OCI-LY1 (cell line): ENCODE data around the gene ATP8A2.

ENCODE experiments used
- H2AFZ ChIP-seq: fragments of 200-600 bp; sonication (generic), shearing (Covaris generic); 2 replicates; pipeline ENCODE4 v1.6.0; 2014; ENCODE audit warnings: antibody characterized with exemption, mild to moderate bottlenecking, low read length
- H3F3A ChIP-seq: fragments of 200-600 bp; sonication (generic), shearing (Covaris generic); 2 replicates; pipeline ENCODE4 v1.6.0; 2014; ENCODE audit warnings: mild to moderate bottlenecking, antibody characterized with exemption, low read length, moderate library complexity; ENCODE audit not compliant: insufficient read depth
- H3K27ac ChIP-seq: fragments of 200-600 bp; sonication (generic); 2 replicates; pipeline ENCODE4 v1.5.1; 2014; ENCODE audit warnings: low read length, mixed run types, mild to moderate bottlenecking, low read depth; ENCODE audit not compliant: poor library complexity, severe bottlenecking
- H3K27me3 ChIP-seq: fragments of 200-600 bp; sonication (generic); 2 replicates; pipeline ENCODE4 v1.6.0; 2014; ENCODE audit warnings: antibody characterized with exemption, mild to moderate bottlenecking, low read length, moderate library complexity; ENCODE audit not compliant: insufficient read depth
- H3K36me3 ChIP-seq: fragments of 200-600 bp; sonication (generic); 2 replicates; pipeline ENCODE4 v1.6.1; 2014; ENCODE audit warnings: mild to moderate bottlenecking, antibody characterized with exemption, low read length, moderate library complexity, mixed read lengths; ENCODE audit not compliant: insufficient read depth
- H3K4me1 ChIP-seq: fragments of 200-600 bp; sonication (generic); 2 replicates; pipeline ENCODE4 v1.5.1; 2014; ENCODE audit warnings: mild to moderate bottlenecking, low read length, moderate library complexity; ENCODE audit not compliant: insufficient read depth, severe bottlenecking
- H3K4me2 ChIP-seq: fragments of 200-600 bp; sonication (generic), shearing (Covaris generic); 2 replicates; pipeline ENCODE4 v1.6.1; 2014; ENCODE audit warnings: low read length
- H3K4me3 ChIP-seq: fragments of 200-600 bp; sonication (generic); 2 replicates; pipeline ENCODE4 v1.5.1; 2014; ENCODE audit warnings: low read length, low read depth, mild to moderate bottlenecking, mixed read lengths; ENCODE audit not compliant: poor library complexity, severe bottlenecking
- H3K79me2 ChIP-seq: fragments of 200-600 bp; shearing (Covaris generic); 2 replicates; pipeline ENCODE4 v1.6.1; 2016; ENCODE audit warnings: mixed run types, low read length, mixed read lengths; ENCODE audit not compliant: insufficient read depth
- H3K9ac ChIP-seq: fragments of 200-600 bp; sonication (generic), shearing (Covaris generic); 2 replicates; pipeline ENCODE4 v1.6.1; 2014; ENCODE audit warnings: mild to moderate bottlenecking, low read length, mixed read lengths
- H3K9me2 ChIP-seq: fragments of 200-600 bp; sonication (generic), shearing (Covaris generic); 2 replicates; pipeline ENCODE4 v1.6.1; 2014; ENCODE audit warnings: low read depth, mild to moderate bottlenecking, low read length, mixed read lengths
- H3K9me3 ChIP-seq: fragments of 200-600 bp; shearing (Covaris generic); 2 replicates; pipeline ENCODE4 v1.6.1; 2014; ENCODE audit warnings: low read length, mixed read lengths
- H4K20me1 ChIP-seq: fragments of 200-600 bp; sonication (generic), shearing (Covaris generic); 2 replicates; pipeline ENCODE4 v1.6.0; 2016; ENCODE audit warnings: mild to moderate bottlenecking, low read length; ENCODE audit not compliant: insufficient read depth
- EZH2 ChIP-seq: fragments of 200-600 bp; sonication (generic), shearing (Covaris generic); IDR thresholded peaks from 2 replicates; pipeline ENCODE4 v1.8.0; 2017; ENCODE audit warnings: borderline replicate concordance, mixed run types, mild to moderate bottlenecking, antibody characterized with exemption, low read length, moderate library complexity, mixed read lengths
- TF ChIP-seq, protein P1 (sequence below): fragments of 200-600 bp; sonication (generic), shearing (Covaris generic); IDR thresholded peaks from 2 replicates; pipeline ENCODE4 v1.5.1; 2017; ENCODE audit warnings: mild to moderate bottlenecking, antibody characterized with exemption, low read length, moderate library complexity, mixed read lengths

Gene ATP8A2

DNA sequence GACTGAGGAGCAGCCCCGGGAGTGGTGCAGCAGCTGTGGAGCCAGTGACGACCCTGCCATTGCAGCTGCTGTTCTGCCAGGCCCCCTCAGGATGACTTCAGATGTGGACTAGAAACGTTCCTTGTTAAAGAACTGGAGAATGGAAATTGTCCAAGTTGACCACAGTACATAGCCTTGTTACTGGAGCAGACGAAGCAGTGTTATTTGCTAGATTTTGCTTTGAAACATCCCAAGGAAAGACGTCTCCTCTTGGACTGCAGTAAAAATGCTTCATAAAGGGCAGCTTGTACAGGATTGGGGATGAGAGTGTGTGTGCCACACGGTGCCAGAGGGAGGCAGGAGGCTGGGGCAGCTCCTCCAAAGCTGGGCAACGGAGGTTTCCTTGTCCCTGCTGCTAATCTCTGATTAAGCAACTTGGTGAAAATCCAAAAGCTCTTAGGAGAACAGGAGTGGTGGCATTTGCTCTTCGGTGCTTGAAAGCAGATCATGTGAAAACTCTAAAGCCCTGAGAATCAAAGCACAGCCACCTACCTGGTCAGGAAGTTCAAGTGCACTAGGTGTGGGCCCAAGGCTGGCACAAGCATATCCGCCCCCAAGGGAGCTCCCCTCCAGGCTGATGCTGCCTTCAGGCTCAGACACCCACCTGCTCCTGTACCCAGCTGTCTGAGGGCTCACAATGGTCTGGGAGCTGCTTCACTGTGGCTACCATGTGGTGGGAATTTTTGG is 645.6 kb downstream of the ATP8A2 start:
- Histone ChIP-seq H3K4me3 (no peak overlapping the region), H3F3A (no peaks in the 10 kb centered on the region), H3K4me2 (no peak overlapping the region), H3K27ac (no peak overlapping the region), H3K79me2 (no peaks in the 10 kb centered on the region), H3K4me1 (no peaks in the 10 kb centered on the region), H3K27me3 (no peaks in the 10 kb centered on the region), H3K9me2 (no peaks in the 10 kb centered on the region), H2AFZ (no peak overlapping the region), H3K9ac (no peak overlapping the region), H3K36me3 (no peaks in the 10 kb centered on the region), H3K9me3 (no peaks in the 10 kb centered on the region), H4K20me1 (no peaks in the 10 kb centered on the region)
- no peak for TF ChIP-seq EZH2

DNA sequence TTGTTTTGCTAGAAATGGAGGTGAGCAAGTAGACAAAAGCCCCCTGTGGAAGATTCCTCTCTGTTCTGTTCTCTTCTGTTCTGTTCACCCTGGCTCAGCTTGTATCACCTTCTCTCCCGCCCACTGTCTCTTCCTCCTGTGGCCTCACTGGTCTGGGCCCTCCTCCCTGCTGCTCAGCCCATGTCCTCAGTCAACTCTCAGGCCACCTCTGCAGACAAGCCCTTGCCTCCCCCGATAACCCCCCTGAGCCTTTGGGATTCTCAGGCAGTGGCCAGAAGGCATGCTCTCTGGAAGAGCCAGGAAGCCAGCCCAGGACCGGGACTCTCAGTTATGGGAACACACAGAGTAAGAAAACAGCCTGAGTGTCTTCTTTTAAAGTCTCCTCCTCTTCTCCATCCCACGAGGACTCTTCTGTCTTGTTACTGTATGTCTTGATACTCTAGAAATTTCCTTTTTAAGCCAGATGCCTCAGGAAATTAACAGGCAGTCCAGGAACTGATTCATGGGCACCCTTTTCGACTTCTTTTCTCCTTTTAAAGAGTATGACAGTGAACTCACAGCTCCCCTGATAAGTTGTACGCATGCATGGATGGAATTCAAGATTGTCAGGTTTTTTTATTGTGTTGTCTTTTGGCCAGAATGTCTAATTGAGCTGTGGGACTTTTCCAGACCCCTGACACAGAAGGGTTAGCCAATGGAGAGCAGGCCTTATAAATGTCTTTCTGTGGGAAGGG is 646.3 kb downstream of the ATP8A2 start:
- no peak overlapping the region for H3K4me3 ChIP-seq
- H3K27me3 ChIP-seq = no peaks in the 10 kb centered on the region; the same call in 1 of the 2 replicates
- H3K27ac ChIP-seq = no peak overlapping the region
- H3K9ac ChIP-seq = no peak overlapping the region
- no peaks in the 10 kb centered on the region for H3K9me2 ChIP-seq
- TF ChIP-seq EZH2 = no peak
- TF ChIP-seq, protein P1, sequence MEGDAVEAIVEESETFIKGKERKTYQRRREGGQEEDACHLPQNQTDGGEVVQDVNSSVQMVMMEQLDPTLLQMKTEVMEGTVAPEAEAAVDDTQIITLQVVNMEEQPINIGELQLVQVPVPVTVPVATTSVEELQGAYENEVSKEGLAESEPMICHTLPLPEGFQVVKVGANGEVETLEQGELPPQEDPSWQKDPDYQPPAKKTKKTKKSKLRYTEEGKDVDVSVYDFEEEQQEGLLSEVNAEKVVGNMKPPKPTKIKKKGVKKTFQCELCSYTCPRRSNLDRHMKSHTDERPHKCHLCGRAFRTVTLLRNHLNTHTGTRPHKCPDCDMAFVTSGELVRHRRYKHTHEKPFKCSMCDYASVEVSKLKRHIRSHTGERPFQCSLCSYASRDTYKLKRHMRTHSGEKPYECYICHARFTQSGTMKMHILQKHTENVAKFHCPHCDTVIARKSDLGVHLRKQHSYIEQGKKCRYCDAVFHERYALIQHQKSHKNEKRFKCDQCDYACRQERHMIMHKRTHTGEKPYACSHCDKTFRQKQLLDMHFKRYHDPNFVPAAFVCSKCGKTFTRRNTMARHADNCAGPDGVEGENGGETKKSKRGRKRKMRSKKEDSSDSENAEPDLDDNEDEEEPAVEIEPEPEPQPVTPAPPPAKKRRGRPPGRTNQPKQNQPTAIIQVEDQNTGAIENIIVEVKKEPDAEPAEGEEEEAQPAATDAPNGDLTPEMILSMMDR = no peak
- no peaks in the 10 kb centered on the region for H3K36me3 ChIP-seq
- H4K20me1 ChIP-seq = no peaks in the 10 kb centered on the region
- H3F3A ChIP-seq = no peaks in the 10 kb centered on the region
- H3K9me3 ChIP-seq = no peaks in the 10 kb centered on the region
- no peaks in the 10 kb centered on the region for H3K4me1 ChIP-seq
- H2AFZ ChIP-seq = no peak overlapping the region
- H3K79me2 ChIP-seq = no peaks in the 10 kb centered on the region
- no peak overlapping the region for H3K4me2 ChIP-seq

DNA sequence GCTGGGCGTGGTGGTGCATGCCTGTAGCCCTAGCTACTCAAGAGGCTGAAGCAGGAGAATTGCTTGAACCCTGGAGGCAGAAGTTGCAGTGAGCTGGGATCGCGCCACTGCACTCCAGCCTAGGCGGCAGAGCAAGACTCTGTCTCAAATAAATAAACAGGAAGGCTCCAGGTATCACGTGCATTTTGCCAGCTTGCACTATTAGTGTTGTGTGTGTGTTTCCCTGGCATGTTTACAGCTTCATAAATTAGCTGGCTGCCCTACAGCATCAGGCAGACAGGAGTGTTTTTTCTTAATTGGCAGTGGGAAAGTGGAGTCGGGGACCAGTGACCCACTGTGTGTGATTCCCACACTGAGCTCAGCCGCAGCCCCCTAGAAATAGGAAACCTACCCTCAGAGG is 647.5 kb downstream of the ATP8A2 start:
- H3K4me1 ChIP-seq = no peaks in the 10 kb centered on the region
- H3K27ac ChIP-seq = no peak overlapping the region

More for the DNA sequence above, 647.5 kb downstream of the ATP8A2 start:
- no peaks in the 10 kb centered on the region; the same call in 1 of the 2 replicates for H3K27me3 ChIP-seq
- H3K4me3 ChIP-seq = no peak overlapping the region
- H3F3A ChIP-seq = no peaks in the 10 kb centered on the region
- TF ChIP-seq, protein P1 = no peak
- no peaks in the 10 kb centered on the region for H3K36me3 ChIP-seq
- H3K9me2 ChIP-seq = no peaks in the 10 kb centered on the region
- no peak overlapping the region for H3K4me2 ChIP-seq
- H3K9me3 ChIP-seq = no peaks in the 10 kb centered on the region
- no peak overlapping the region for H2AFZ ChIP-seq
- no peak overlapping the region for H3K9ac ChIP-seq
- no peaks in the 10 kb centered on the region for H3K79me2 ChIP-seq
- no peaks in the 10 kb centered on the region for H4K20me1 ChIP-seq
